Mucosa of descending colon (tissue), 3 donors: Measurements from ENCODE around the gene DERA. TPM values are rescaled to one million over a fixed set of nuclear protein-coding genes. Genes with fewer than 3 reads are reported as not detected.
A peak's percentile ranks its signal among the peaks of the same experiment; 100 is the strongest.

Source experiments
- ATAC-seq: fragments of 200-7000 bp; cut with Tn5 transposase; one replicate; pipeline ENCODE4 v1.9.1; 2020; ENCODE audit warnings: mild to moderate bottlenecking, moderate library complexity
- DNase-seq, 3 donors: peaks; one replicate each; pipeline ENCODE4 v3.0.0-alpha.2; 2020
- H3K36me3 ChIP-seq: fragments of 200-600 bp; one replicate; pipeline ENCODE4 v1.8.0; 2021; ENCODE audit warnings: low read depth, mild to moderate bottlenecking
- H3K4me1 ChIP-seq: fragments of 200-600 bp; one replicate; pipeline ENCODE4 v1.8.0; 2021; ENCODE audit warnings: low read depth, mild to moderate bottlenecking
- H3K4me3 ChIP-seq: fragments of 200-600 bp; one replicate; pipeline ENCODE4 v1.8.0; 2021; ENCODE audit warnings: mild to moderate bottlenecking
- H3K9me3 ChIP-seq: fragments of 200-600 bp; one replicate; pipeline ENCODE4 v1.8.0; 2021; ENCODE audit warnings: mild to moderate bottlenecking
- intact Hi-C, 2 donors: fragments of 100-400 bp; cut with DNase I in 1 of 2; cut with micrococcal nuclease in 1 of 2; formaldehyde crosslinking; loops; one replicate each; pipeline versions ENCODE4 v1.11.0 to v1.11.1; 2022; cut with DNase I, micrococcal nuclease
- total RNA-seq, 3 donors: library from RNA; stranded (reverse); fragmentation: NEBNext Ultra II Directional in 2 of 3; extraction: Animal tissue kit (Norgen Biotek cat#: 25700) in 2 of 3; gene quantifications; one replicate each; pipeline versions ENCODE4 v1.2.1 to v1.2.4, GENCODE V29; 2021 to 2023
- TF ChIP-seq, protein P1 (sequence below): fragments of 200-600 bp; IDR thresholded peaks from one replicate; pipeline ENCODE4 v1.8.0; 2022; ENCODE audit warnings: antibody characterized with exemption, mild to moderate bottlenecking
- donor health status: DM: no; HTN: no; CAD: no; lungs with moderate emphysema.
- donor health status: DM: no; HTN: no; CAD: no.
- donor health status: DM: no; HTN: yes; CAD: no.

Gene DERA
- total RNA-seq, 3 donors from 2014 or later = 53.1 to 77.3 (median 74.3) TPM

DNA sequence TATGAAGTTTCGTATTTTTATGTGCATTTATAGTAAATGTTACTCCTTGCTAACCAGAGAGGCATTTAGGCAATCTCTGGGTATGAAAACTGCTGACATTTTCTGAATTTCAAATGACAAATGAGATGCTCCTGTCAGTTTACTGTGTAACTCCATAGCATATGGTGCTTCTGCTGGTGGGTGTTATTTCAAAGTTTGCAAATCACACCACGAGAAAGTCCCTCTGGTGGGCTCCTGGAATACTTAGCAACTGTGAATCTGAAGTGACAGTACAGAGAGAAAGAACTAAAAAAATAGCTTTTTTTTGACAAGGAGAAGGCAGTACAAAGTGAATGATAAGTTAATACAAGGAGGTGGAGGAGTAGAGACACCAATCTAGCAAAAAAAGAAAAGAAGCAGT is 161.5 kb downstream of the DERA start:
- H3K9me3 ChIP-seq = no peaks in the 10 kb centered on the region
- ATAC-seq (no peak), DNase-seq (no peak)
- no peaks in the 10 kb centered on the region for H3K36me3 ChIP-seq
- no peaks in the 10 kb centered on the region for H3K4me1 ChIP-seq
- intact Hi-C loops = no loop called here
- TF ChIP-seq, protein P1, sequence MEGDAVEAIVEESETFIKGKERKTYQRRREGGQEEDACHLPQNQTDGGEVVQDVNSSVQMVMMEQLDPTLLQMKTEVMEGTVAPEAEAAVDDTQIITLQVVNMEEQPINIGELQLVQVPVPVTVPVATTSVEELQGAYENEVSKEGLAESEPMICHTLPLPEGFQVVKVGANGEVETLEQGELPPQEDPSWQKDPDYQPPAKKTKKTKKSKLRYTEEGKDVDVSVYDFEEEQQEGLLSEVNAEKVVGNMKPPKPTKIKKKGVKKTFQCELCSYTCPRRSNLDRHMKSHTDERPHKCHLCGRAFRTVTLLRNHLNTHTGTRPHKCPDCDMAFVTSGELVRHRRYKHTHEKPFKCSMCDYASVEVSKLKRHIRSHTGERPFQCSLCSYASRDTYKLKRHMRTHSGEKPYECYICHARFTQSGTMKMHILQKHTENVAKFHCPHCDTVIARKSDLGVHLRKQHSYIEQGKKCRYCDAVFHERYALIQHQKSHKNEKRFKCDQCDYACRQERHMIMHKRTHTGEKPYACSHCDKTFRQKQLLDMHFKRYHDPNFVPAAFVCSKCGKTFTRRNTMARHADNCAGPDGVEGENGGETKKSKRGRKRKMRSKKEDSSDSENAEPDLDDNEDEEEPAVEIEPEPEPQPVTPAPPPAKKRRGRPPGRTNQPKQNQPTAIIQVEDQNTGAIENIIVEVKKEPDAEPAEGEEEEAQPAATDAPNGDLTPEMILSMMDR = no peak
- H3K4me3 ChIP-seq = no peak overlapping the region

DNA sequence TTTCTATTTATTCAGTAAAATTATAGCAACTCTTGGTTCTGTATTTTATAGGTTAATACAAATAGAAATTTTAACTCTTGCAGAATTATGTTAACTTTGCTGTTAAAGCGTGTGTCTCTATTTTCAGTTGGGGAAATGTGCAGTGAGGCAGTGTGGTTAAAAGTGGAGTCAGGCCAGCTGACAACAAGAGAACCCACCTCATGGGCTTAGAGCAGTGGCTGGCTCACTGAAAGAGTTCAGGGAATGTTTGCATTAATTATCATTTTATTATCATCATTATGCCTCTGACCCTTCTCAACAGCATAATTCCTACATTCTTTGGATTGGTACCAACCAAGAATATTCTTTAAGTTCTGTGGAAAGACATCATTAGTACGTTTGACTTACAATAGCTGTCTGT is 163.8 kb downstream of the DERA start:
- intact Hi-C loops = no loop called here
- H3K4me3 ChIP-seq = no peak overlapping the region
- no peaks in the 10 kb centered on the region for H3K36me3 ChIP-seq
- H3K4me1 ChIP-seq = no peaks in the 10 kb centered on the region
- DNase-seq = no peak
- H3K9me3 ChIP-seq = no peaks in the 10 kb centered on the region
- no peak for ATAC-seq
- TF ChIP-seq, protein P1 = no peak

DNA sequence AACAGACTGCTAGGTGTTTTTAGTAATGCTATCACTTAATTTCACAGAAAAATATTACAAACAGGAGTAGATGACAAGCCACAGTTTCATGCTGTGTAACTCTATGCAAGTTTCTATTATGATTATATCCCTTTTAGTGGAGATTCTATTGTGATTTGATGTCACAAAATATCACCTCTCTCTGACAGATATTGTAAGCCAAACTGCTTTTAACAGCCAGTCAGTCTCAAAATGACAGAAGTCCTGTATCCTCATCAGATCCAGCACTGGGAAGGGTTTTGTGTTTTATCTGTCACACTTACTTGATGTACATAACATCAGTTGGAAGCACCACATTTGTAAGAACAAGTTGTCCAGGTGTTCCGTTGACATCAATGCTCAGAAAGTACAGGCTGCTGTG is 164.8 kb downstream of the DERA start:
- Histone ChIP-seq H3K4me3 (no peak overlapping the region), H3K4me1 (no peaks in the 10 kb centered on the region), H3K9me3 (no peaks in the 10 kb centered on the region), H3K36me3 (no peaks in the 10 kb centered on the region)
- TF ChIP-seq, protein P1 = no peak
- DNase-seq (no peak), ATAC-seq (no peak)
- intact Hi-C loops = no loop called here

DNA sequence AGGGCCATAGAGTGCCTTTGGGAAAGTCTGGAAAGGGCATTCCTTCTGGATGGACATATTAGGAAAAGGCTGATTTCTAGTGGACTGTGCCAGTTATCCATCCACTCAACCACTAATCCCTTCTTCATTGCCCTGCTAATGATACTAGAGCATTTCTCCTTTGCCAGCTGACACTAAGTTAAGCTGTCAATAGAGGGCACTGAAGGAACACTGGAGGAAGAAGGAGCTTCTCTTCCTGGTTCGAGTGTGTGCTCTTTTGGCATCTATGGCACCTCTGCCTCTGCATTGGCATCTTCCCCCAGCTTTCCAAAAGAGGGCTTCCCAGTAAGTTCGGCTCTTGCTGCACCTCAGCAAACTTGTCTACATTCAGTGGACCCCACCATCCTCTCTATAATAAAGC is 165.4 kb downstream of the DERA start:
- Histone ChIP-seq H3K9me3 (no peaks in the 10 kb centered on the region), H3K36me3 (no peaks in the 10 kb centered on the region), H3K4me1 (no peaks in the 10 kb centered on the region), H3K4me3 (no peak overlapping the region)
- intact Hi-C loops = no loop called here
- peak; percentile 88 for ATAC-seq
- DNase-seq = peak in 1 of 3 donors; percentile 31
- TF ChIP-seq, protein P1 = peak; percentile 26

DNA sequence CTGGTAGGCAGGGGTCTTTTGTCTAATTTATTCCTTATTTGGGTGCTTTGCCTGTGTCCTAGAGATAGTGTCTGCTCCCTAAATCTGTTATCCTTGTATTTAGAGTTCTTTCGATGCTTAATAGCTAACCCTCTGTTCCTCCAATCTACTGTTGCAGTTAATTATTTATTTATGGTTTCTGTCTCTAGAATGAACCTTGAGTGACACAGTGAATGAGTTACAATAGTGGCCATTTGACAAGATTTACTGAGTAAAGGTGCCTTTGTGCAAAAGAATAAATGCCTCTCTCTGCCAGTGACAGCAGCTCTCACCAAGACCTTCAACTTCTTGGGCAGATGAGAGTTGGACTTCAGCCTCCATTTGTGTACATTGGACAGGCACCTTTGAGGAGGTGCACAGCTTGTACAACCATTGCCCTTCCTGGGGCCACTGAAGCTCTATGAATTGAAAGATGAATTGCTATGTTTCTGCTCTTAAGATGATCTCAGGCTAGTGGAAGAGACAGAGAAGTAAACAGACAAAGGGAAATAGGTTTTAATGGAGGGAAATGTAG is 165.9 kb downstream of the DERA start:
- TF ChIP-seq, protein P1 = no peak
- intact Hi-C loops = no loop called here
- DNase-seq (peak in 1 of 3 donors; percentile 38), ATAC-seq (peak; percentile 76)
- Histone ChIP-seq H3K9me3 (no peaks in the 10 kb centered on the region), H3K4me3 (no peak overlapping the region), H3K4me1 (no peaks in the 10 kb centered on the region), H3K36me3 (no peaks in the 10 kb centered on the region)

DNA sequence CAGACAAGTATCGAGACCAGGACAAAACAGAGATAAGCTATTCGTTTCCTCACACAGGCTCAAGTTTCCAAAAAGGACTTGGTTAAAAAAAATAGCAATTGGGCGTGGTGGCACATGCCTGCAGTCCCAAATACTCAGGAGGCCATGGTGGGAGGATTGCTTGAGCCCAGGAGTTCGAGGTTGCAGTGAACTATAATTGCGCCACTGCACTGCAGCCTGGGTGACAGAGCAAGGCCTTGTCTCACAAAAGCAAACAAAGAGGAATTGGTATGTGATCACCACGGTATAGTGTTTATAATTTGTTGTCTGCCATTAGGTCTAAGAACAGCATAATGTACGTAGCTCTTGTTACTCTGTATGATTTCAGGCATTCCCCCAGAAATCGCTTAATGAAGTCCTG is 175.3 kb downstream of the DERA start:
- ATAC-seq (no peak), DNase-seq (no peak)
- intact Hi-C loops = no loop called here
- Histone ChIP-seq H3K4me1 (no peaks in the 10 kb centered on the region), H3K9me3 (no peaks in the 10 kb centered on the region), H3K4me3 (no peak overlapping the region), H3K36me3 (no peaks in the 10 kb centered on the region)
- TF ChIP-seq, protein P1 = no peak
